Activated CD4-positive, alpha-beta T cell treated with anti-CD3 and anti-CD28 coated beads, Interleukin-2, amount 10 ng/mL, durations not matched to agents 24 days and 14 days (primary cell): ENCODE results near the gene SURF1. TPM values are rescaled to one million over a fixed set of nuclear protein-coding genes. Genes with fewer than 3 reads are reported as not detected.
"Not testable (repeated sequence)": the region's sequence is repeated elsewhere in the genome, so short reads cannot be mapped to it uniquely, and the experiment has no call there.

Source experiments
- DNase-seq: peaks from one replicate; pipeline ENCODE4 v3.0.0; 2022
- H3K27ac Mint-ChIP-seq: one replicate; pipeline ENCODE4 v1.8.0; 2022; ENCODE audit warnings: mild to moderate bottlenecking, mixed read lengths
- H3K27me3 Mint-ChIP-seq: one replicate; pipeline ENCODE4 v1.8.0; 2022; ENCODE audit warnings: mixed read lengths
- H3K36me3 Mint-ChIP-seq: one replicate; pipeline ENCODE4 v1.8.0; 2022; ENCODE audit warnings: low read depth, mild to moderate bottlenecking, mixed read lengths
- H3K4me1 Mint-ChIP-seq: one replicate; pipeline ENCODE4 v1.8.0; 2021; ENCODE audit warnings: mixed read lengths
- H3K4me3 Mint-ChIP-seq: one replicate; pipeline ENCODE4 v1.8.0; 2022; ENCODE audit warnings: mild to moderate bottlenecking, moderate library complexity, mixed read lengths
- H3K9me3 Mint-ChIP-seq: one replicate; pipeline ENCODE4 v1.8.0; 2021; ENCODE audit warnings: mixed read lengths
- intact Hi-C: fragments of 100-400 bp; cut with micrococcal nuclease; formaldehyde crosslinking; loops from one replicate; pipeline ENCODE4 v1.15.1; 2023
- total RNA-seq: library from RNA; stranded (reverse); gene quantifications from 2 replicates; pipeline ENCODE4 v1.2.3, GENCODE V29; 2022

The SURF1 gene
- total RNA-seq, 1 donor from 2014 or later, result 33.2 TPM

DNA sequence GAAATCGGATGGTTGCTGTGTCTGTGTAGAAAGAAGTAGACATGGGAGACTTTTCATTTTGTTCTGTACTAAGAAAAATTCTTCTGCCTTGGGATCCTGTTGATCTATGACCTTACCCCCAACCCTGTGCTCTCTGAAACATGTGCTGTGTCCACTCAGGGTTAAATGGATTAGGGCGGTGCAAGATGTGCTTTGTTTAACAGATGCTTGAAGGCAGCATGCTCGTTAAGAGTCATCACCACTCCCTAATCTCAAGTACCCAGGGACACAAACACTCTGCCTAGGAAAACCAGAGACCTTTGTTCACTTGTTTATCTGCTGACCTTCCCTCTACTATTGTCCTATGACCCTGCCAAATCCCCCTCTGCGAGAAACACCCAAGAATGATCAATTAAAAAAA lies 35.2 kb upstream of the SURF1 start:
- H3K4me1 Mint-ChIP-seq, intact Hi-C loops, H3K27ac Mint-ChIP-seq, H3K27me3 Mint-ChIP-seq, DNase-seq, H3K9me3 Mint-ChIP-seq, H3K36me3 Mint-ChIP-seq, H3K4me3 Mint-ChIP-seq: not testable (repeated sequence)

DNA sequence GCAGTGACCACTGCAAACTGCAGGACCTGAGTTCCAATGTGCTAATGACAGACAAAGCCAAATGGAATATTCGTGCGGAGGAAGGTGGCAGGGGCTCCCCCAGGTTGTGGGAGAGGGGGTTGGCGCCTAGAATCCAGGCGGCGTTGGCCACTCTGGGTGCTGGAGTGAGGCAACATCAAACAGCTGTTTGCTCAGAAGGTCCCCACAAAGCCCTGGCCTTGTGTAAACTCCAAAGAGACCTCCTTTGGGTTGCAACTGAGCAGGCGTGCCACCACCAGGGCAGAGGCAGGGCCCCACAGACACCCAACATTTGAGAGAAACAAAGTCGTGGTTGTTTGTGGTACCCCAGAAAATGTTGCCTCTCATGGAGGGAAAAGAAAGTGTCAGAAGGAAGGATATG lies 34.4 kb upstream of the SURF1 start:
- H3K27me3 Mint-ChIP-seq, result no peaks in the 10 kb centered on the region
- H3K4me1 Mint-ChIP-seq, result no peaks in the 10 kb centered on the region
- intact Hi-C loops, result no loop called here
- no peaks in the 10 kb centered on the region for H3K9me3 Mint-ChIP-seq
- no peaks in the 10 kb centered on the region for H3K36me3 Mint-ChIP-seq
- no peak overlapping the region for H3K4me3 Mint-ChIP-seq
- no peak for DNase-seq
- no peak overlapping the region for H3K27ac Mint-ChIP-seq

DNA sequence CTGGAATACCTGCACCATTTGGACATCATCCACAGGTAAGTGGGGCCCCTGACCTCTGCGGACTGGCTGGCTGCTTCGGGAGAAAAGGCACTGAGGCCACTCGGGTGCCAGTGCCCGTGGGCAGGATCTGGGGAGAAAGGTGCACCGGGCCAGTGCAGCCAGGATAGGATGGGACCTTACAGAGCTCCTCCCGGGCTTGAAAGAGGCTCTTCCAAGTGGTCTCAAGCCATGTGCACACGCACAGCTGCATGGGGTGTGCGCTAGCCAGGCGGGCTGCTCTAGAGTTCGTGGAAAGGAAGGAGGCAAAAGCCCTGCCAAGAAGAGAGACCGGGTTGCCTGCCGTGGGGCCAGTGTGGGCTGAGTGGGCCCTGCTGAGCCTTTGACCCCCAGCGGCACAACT lies 33.3 kb upstream of the SURF1 start:
- H3K4me1 Mint-ChIP-seq, result no peaks in the 10 kb centered on the region
- no peaks in the 10 kb centered on the region for H3K36me3 Mint-ChIP-seq
- H3K4me3 Mint-ChIP-seq, result no peak overlapping the region
- intact Hi-C loops, result no loop called here
- no peak overlapping the region for H3K27ac Mint-ChIP-seq
- DNase-seq, result no peak
- H3K27me3 Mint-ChIP-seq, result no peaks in the 10 kb centered on the region
- H3K9me3 Mint-ChIP-seq, result no peaks in the 10 kb centered on the region

DNA sequence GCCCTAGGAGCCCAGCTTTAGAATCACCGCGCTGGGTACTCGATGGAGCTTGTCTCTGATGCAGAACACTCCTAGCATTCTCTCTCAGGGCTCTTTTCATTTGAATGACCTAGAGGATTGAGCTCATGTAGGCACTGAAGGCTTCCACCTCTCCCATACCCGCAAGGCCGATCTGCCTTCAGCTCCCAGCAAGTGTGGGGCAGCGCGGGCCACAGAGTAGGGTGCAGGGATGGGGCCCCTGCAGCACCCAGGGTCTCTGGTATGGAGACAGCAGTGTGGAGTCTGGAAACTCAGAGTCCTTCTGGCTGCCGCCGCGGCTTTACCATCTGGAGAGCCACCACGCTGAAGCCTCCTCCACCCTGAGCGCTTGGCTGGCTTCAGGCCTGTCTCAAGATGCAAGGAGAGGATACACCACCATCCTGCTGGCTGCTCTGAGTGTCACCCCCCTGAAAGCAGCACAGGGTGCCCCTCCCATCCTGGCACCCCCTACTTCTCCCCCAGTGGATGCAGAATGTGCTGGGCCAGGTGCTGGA lies 32.8 kb upstream of the SURF1 start:
- Mint-ChIP-seq H3K27ac (no peak overlapping the region), H3K36me3 (no peaks in the 10 kb centered on the region), H3K27me3 (no peaks in the 10 kb centered on the region), H3K9me3 (no peaks in the 10 kb centered on the region), H3K4me3 (no peak overlapping the region), H3K4me1 (no peaks in the 10 kb centered on the region)
- no peak for DNase-seq
- intact Hi-C loops, result no loop called here

DNA sequence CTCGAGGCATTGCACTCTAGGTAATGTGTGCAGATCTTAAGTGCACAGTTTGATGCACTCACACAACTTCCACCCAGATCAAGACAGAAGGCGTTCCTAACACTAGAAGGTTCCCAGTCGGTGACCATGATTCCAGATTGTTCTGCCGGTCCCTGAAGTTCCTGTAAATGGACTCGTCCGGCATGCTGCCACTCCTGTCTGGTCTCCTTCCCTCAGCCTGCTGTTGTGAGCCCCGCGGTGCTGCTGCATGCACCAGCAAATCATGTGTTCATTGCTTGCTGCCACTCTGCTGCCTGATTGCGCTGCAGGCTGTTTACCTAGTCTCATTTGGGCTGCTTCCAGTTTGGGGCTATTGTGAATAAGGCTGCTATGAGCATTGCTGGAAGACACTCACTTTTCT lies 31.4 kb upstream of the SURF1 start:
- Mint-ChIP-seq H3K27me3 (no peaks in the 10 kb centered on the region), H3K27ac (no peak overlapping the region), H3K36me3 (no peaks in the 10 kb centered on the region), H3K4me1 (no peaks in the 10 kb centered on the region), H3K9me3 (no peaks in the 10 kb centered on the region), H3K4me3 (no peak overlapping the region)
- intact Hi-C loops, result no loop called here
- DNase-seq, result no peak

DNA sequence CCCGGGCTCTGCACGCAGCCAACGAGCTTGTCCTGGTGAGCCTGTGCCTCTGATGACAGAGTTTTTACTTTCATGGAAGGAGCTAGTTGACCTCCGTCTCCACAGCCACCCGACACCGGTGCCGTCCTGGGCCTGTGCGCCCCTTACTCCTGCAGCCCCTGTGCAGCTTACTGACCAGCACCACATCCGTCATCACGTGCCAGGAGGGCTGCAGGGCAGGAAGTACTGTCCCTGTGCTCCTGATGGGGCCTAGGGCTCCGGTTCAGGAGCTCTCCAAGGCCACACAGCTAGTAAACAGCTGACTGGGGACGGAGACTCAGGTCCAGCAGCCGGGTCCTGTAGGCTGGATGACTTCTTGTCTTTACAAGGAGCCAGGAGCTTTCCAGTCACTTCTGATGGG lies 30.1 kb upstream of the SURF1 start:
- H3K4me1 Mint-ChIP-seq, result no peaks in the 10 kb centered on the region
- H3K36me3 Mint-ChIP-seq, result no peaks in the 10 kb centered on the region
- no peak for DNase-seq
- no peaks in the 10 kb centered on the region for H3K27me3 Mint-ChIP-seq
- no peak overlapping the region for H3K27ac Mint-ChIP-seq
- no peak overlapping the region for H3K4me3 Mint-ChIP-seq
- intact Hi-C loops, result no loop called here
- no peaks in the 10 kb centered on the region for H3K9me3 Mint-ChIP-seq

DNA sequence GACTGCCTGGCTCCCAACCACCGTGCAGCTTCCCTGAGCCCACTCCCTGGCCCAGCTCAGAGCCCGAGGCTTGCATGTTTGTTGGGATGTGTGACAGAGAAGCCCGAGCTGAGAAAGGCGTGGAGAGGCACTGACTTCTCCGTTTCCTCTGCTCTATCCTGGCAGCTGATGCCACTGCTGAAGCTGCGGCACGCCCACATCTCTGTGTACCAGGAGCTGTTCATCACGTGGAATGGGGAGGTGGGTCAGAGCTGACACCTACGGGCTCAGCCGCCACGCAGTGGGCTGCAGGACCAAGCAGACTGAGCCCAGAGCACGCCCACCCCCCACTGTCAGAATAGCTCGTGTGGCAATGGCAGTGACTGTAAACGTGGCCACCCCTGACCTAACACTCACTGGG lies 29.2 kb upstream of the SURF1 start:
- H3K27me3 Mint-ChIP-seq, result no peaks in the 10 kb centered on the region
- no peaks in the 10 kb centered on the region for H3K4me1 Mint-ChIP-seq
- no peaks in the 10 kb centered on the region for H3K36me3 Mint-ChIP-seq
- no peak overlapping the region for H3K27ac Mint-ChIP-seq
- no peaks in the 10 kb centered on the region for H3K9me3 Mint-ChIP-seq
- intact Hi-C loops, result no loop called here
- no peak overlapping the region for H3K4me3 Mint-ChIP-seq
- no peak for DNase-seq

DNA sequence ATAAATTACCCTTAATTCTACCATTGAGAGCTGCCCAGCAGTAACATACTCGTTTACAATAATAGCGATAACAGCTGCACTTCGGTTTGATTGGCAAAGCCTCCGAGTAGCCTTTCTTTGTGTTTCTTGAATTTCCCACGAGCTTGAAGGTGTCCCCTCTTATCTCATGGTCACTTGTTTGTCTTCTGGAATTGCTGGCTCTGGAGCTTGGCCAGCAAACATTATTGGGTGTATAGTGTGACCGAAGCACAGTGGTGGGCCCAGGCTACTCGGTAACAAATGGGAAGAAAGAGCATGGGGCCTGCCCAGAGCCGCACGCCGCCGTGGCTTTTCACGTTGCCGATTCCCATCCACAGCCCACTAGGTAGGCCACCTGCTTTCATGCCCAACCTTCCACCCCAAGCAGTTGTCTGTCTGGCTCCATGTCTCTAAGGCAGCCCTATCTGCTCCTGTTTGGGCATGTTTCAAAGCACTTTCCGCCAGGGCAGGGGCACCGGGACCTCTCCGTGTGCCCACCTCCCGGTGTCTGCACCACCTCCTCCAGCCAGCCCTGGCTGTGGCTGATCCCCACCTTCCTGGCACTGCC lies 28.5 kb upstream of the SURF1 start:
- H3K4me1 Mint-ChIP-seq, result no peaks in the 10 kb centered on the region
- intact Hi-C loops, result no loop called here
- DNase-seq, result no peak
- no peaks in the 10 kb centered on the region for H3K27me3 Mint-ChIP-seq
- no peak overlapping the region for H3K27ac Mint-ChIP-seq
- no peak overlapping the region for H3K4me3 Mint-ChIP-seq
- H3K9me3 Mint-ChIP-seq, result no peaks in the 10 kb centered on the region
- no peaks in the 10 kb centered on the region for H3K36me3 Mint-ChIP-seq

DNA sequence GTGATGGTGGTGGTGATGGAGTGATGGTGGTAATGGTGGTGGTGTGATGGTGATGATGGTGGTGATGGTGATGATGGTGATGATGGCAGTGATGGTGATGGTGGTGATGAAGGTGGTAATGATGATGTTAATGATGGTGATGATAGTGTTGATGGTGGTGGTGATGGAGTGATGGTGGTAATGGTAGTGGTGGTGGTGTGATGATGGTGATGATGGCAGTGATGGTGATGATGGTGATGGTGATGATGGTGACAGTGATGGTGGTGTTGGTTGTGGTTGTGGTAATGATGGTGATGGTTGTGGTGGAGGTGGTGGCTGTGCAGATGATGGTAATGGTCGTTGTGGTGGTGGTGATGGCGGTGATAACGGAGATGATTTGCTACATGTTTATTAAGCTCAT lies 27.2 kb upstream of the SURF1 start:
- DNase-seq, result no peak
- Mint-ChIP-seq H3K4me1 (peaks cover 2% of the 10 kb centered on the region), H3K27ac (no peak overlapping the region), H3K27me3 (no peaks in the 10 kb centered on the region), H3K36me3 (no peaks in the 10 kb centered on the region), H3K9me3 (no peaks in the 10 kb centered on the region), H3K4me3 (no peak overlapping the region)
- intact Hi-C loops, result no loop called here

DNA sequence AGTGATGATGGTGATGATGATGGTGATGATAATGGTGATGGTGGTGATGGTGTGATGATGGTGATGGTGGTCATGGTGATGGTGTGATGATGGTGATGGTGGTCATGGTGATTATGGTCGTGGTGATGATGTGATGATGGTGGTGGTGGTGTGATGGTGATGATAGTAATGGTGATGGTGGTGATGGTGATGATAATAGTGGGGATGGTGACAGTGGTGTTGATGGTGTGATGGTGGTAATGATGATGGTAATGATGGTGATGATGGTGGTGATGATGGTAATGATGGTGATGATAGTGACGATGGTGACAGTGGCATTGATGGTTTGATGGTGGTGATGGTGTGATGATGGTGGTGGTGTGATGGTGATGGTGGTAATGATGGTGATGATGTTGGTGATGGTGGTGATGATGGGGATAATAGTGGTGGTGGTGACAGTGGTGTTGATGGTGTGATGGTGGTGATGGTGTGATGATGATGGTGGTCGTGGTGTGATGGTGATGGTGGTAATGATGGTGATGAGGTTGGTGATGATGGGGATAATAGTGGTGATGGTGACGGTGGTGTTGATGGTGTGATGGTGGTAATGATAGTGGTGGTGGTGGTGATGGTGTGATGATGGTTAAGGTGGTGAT lies 26.3 kb upstream of the SURF1 start:
- H3K27me3 Mint-ChIP-seq, result peaks cover 3% of the 10 kb centered on the region
- peaks cover 4% of the 10 kb centered on the region for H3K4me1 Mint-ChIP-seq
- intact Hi-C loops, result no loop called here
- no peak for DNase-seq
- H3K27ac Mint-ChIP-seq, result no peak overlapping the region
- H3K9me3 Mint-ChIP-seq, result no peaks in the 10 kb centered on the region
- H3K4me3 Mint-ChIP-seq, result no peak overlapping the region
- H3K36me3 Mint-ChIP-seq, result no peaks in the 10 kb centered on the region

DNA sequence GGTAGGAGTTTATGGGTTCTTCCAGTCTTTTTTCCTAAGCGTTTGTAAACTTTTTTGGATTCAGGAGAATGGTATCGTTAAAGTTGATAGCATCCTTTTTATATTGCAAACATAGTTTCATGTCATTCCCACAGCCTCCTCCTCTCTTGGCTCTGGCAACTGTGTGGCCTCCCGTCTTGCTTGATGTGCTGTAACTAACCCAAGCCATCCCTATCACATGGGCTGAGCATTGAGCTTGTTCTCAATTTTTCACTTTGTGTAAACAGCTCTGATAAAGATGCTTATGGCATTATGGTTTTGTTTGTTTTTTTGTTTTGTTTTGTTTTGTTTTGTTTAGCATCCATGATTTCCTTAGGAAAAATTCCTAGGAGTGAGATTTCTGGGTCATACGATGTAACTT lies 24.4 kb upstream of the SURF1 start:
- no peaks in the 10 kb centered on the region for H3K36me3 Mint-ChIP-seq
- no peak for DNase-seq
- no peak overlapping the region for H3K27ac Mint-ChIP-seq
- intact Hi-C loops, result no loop called here
- H3K4me3 Mint-ChIP-seq, result no peak overlapping the region
- H3K4me1 Mint-ChIP-seq, result peaks cover 6% of the 10 kb centered on the region
- peaks cover 5% of the 10 kb centered on the region for H3K27me3 Mint-ChIP-seq
- no peaks in the 10 kb centered on the region for H3K9me3 Mint-ChIP-seq

DNA sequence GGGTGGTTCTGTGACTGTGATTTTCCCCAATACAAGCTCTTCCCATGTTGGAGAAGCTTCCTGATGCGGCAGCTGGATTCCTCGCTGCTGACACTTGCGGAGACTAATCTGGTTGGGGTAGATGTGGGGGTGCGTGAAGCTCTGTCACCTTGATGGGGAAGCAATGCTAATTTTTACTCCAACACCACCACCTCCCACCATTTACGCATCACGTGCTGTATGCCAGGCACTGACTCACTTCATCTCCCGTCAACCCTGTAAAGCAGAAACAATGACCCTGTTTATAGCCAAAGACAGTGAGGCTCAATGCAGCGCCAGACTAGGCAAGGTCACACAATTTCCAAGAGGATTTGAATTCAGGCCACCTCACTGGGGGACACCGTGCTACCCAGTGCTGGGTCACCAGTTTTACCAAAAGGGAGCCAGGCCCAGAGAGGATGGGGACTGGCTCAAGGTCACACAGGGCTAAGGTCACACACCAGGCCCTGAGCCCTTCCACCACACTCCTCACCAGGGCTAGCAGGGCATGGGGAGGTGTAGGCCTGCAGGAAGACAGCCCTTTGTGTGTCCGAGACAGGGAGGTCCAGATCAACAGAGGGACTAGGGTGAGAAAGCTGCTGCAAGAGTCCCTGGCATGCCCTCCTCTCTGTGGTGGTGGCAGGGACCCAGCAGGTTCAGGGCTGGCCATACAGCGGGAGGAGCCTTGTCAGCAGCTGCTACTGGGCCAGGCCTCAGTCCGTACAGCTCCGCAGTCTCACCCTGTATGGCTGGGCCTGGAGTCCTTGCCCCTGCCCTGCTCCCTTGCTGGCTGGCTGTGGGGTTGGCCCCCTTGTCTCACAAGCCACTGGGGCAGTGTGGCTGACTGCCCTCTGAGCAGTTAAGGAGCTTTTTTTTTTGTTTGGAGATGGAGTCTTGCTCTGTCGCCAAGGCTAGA lies 23.1 kb upstream of the SURF1 start:
- Mint-ChIP-seq H3K27me3 (peaks cover 7% of the 10 kb centered on the region), H3K27ac (no peak overlapping the region), H3K4me3 (no peak overlapping the region), H3K36me3 (peaks cover 8% of the 10 kb centered on the region), H3K4me1 (peaks cover 13% of the 10 kb centered on the region), H3K9me3 (no peaks in the 10 kb centered on the region)
- no peak for DNase-seq
- intact Hi-C loops, result no loop called here

DNA sequence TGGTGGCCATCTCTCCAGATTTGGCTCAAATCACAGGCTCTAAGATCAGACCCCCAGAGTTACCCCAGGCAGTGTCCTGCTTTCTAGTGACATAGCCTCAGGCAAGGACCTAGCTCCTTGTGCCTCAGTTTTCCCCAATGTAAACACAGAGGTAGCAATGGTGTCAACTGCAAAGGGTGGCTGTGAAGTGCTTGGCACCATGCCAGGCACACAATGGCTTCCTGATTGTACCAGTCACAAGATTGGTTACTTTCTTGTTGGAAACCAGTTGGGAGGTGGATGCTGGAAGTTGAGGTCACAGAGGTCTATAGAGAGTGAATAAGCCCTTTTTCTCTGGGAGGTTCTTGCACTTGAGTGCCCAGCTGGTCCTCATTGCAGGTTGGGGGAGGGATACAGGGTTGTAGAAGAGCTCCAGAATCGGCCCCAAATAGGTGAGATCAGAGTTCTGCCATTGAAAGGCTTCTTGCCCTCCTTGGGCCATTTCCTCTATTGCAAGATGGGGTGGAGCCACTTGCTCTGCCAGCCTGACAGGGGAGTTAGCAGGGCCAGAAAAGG lies 22.2 kb upstream of the SURF1 start:
- H3K9me3 Mint-ChIP-seq, result no peaks in the 10 kb centered on the region
- intact Hi-C loops, result no loop called here
- H3K27ac Mint-ChIP-seq, result no peak overlapping the region
- peaks cover 12% of the 10 kb centered on the region for H3K36me3 Mint-ChIP-seq
- no peak for DNase-seq
- H3K27me3 Mint-ChIP-seq, result peaks cover 7% of the 10 kb centered on the region
- peaks cover 17% of the 10 kb centered on the region for H3K4me1 Mint-ChIP-seq
- H3K4me3 Mint-ChIP-seq, result no peak overlapping the region

DNA sequence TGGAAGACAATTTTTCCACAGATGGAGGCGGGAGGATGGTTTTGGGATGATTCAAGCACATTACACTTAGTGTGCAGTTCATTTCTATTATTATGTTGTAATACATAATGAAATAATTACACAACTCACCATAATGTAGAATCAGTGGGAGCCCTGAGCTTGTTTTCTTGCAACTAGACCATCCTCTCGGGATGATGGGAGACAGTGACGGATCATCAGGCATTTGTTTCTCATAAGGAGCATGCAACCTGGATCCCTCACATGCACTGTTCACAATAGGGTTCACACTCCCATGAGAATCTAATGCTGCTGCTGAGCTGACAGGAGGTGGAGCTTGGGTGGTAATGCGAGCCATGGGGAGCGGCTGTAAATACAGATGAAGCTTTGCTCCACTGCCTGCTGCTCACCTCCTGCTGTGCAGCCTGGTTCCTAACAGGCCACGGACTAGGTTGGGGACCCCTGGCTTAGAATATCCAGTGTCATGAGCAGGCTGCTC lies 21.5 kb upstream of the SURF1 start:
- no peak for DNase-seq
- no peak overlapping the region for H3K27ac Mint-ChIP-seq
- peaks cover 19% of the 10 kb centered on the region for H3K36me3 Mint-ChIP-seq
- H3K27me3 Mint-ChIP-seq, result peaks cover 7% of the 10 kb centered on the region
- peaks cover 24% of the 10 kb centered on the region for H3K4me1 Mint-ChIP-seq
- no peak overlapping the region for H3K4me3 Mint-ChIP-seq
- intact Hi-C loops, result no loop called here
- no peaks in the 10 kb centered on the region for H3K9me3 Mint-ChIP-seq
